Peyer's patch (tissue), 4 donors: Measurements from ENCODE around the gene ESYT3.

Experiments
- POLR2A ChIP-seq, 2 donors: fragments of 450-650 bp; IDR thresholded peaks; one replicate each; pipeline ENCODE4 v1.5.1; 2017; ENCODE audit warnings: antibody characterized with exemption in 2 of 2, mild to moderate bottlenecking in 2 of 2, moderate library complexity in 2 of 2
- TF ChIP-seq, protein P1 (sequence below), 6 experiments: fragments of 450-650 bp in 4 of 6; fragments of 200-600 bp in 2 of 6; sonication (generic) in 1 of 6; IDR thresholded peaks; one replicate each; pipeline ENCODE4 v1.5.1; 2017 to 2019; ENCODE audit warnings: antibody characterized with exemption in 6 of 6, mild to moderate bottlenecking in 3 of 6, moderate library complexity in 1 of 6

DNA sequence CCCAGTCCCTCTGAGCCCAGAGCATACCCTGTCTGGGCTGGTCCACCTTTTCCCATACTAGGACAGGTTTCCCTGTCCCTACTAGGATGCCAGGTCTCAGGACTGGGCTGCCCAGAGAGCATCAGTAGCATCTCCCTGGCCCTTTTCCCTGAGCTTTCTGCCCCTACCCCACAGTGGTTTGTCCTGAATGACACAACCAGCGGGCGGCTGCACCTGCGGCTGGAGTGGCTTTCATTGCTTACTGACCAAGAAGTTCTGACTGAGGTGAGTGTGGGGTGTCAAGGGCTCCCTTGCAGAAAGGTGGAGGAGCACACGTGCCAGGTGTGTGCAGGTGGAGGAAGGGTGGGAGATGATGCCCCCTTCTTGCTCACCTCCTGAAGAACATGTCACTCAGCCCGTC lies 33.5 kb downstream of the ESYT3 start:
- TF ChIP-seq, protein P1, sequence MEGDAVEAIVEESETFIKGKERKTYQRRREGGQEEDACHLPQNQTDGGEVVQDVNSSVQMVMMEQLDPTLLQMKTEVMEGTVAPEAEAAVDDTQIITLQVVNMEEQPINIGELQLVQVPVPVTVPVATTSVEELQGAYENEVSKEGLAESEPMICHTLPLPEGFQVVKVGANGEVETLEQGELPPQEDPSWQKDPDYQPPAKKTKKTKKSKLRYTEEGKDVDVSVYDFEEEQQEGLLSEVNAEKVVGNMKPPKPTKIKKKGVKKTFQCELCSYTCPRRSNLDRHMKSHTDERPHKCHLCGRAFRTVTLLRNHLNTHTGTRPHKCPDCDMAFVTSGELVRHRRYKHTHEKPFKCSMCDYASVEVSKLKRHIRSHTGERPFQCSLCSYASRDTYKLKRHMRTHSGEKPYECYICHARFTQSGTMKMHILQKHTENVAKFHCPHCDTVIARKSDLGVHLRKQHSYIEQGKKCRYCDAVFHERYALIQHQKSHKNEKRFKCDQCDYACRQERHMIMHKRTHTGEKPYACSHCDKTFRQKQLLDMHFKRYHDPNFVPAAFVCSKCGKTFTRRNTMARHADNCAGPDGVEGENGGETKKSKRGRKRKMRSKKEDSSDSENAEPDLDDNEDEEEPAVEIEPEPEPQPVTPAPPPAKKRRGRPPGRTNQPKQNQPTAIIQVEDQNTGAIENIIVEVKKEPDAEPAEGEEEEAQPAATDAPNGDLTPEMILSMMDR (IDR thresholded peaks at IDR 0.05), result no peak
- TF ChIP-seq POLR2A (IDR thresholded peaks at IDR 0.05), result no peak
